Astrocyte of the cerebellum (primary cell): ENCODE data around the gene CCDC112.

Experiments used
- DNase-seq: peaks from one replicate; pipeline ENCODE4 v3.0.0-alpha.2; 2011; ENCODE audit warnings: low read depth
- H3K4me3 ChIP-seq: 2 replicates; pipeline ENCODE4 v1.5.1; 2011; ENCODE audit warnings: mild to moderate bottlenecking, low read depth, low read length, moderate library complexity
- CTCF ChIP-seq: IDR thresholded peaks from 2 replicates; pipeline ENCODE4 v1.5.1; 2012; ENCODE audit warnings: low read length, low read depth, moderate library complexity, mild to moderate bottlenecking; ENCODE audit errors: missing control alignments
- in situ Hi-C: cut with HindIII; loops from 2 replicates; pipeline ENCODE4 v1.10.0; 2017; ENCODE audit warnings: low sequenced_read_pairs

CCDC112 gene

GRCh38 chr5:115308815-115309214, 12.4 kb upstream of the CCDC112 start:
- DNase-seq = no peak
- no peak for TF ChIP-seq CTCF
- no peak overlapping the region for H3K4me3 ChIP-seq
- in situ Hi-C loops = no loop called here

- H3K4me3 ChIP-seq = no peak overlapping the region
- DNase-seq = no peak
- TF ChIP-seq CTCF = no peak
- in situ Hi-C loops = no loop called here
These were observed 9.6 kb upstream of the CCDC112 start for GRCh38 chr5:115306011-115306536.

GRCh38 chr5:115304496-115304895, 8.0 kb upstream of the CCDC112 start:
- no peak for TF ChIP-seq CTCF
- in situ Hi-C loops = loop anchor here (5.0 kb wide), 1 partner anchor 73 kb away; no protein-coding TSS in a partner anchor
- no peak for DNase-seq
- no peak overlapping the region for H3K4me3 ChIP-seq

GRCh38 chr5:115298811-115299210, 2.4 kb upstream of the CCDC112 start:
- no peak for DNase-seq
- in situ Hi-C loops = no loop called here
- no peak for TF ChIP-seq CTCF
- H3K4me3 ChIP-seq = no peak overlapping the region

- DNase-seq = peak; percentile 8
- in situ Hi-C loops = no loop called here
- TF ChIP-seq CTCF = no peak
These were observed 577 bp upstream of the CCDC112 start for GRCh38 chr5:115297031-115297430.

GRCh38 chr5:115295777-115296123, 704 bp downstream of the CCDC112 start:
- DNase-seq = no peak
- in situ Hi-C loops = no loop called here
- peak overlapping the region; percentile 76 for H3K4me3 ChIP-seq
- no peak for TF ChIP-seq CTCF

More at GRCh38 chr5:115297031-115297430, 577 bp upstream of the CCDC112 start:
- H3K4me3 ChIP-seq = peak overlapping the region; percentile 5

- no peak for TF ChIP-seq CTCF
- DNase-seq = no peak
- H3K4me3 ChIP-seq = no peak overlapping the region
- in situ Hi-C loops = no loop called here
These were observed 5.1 kb downstream of the CCDC112 start for GRCh38 chr5:115291397-115291796.
